ENCODE results near the gene VILL. TPM values are rescaled to one million over a fixed set of nuclear protein-coding genes. Genes with fewer than 3 reads are reported as not detected.

Gene VILL
- total and polyA plus RNA-seq, 2 of the 8 experiments (the other 6 are each of a cell fraction or from before 2014, with no cell fraction given) = 4.1 to 4.2 TPM

- H3K4me1 ChIP-seq (replicated peaks in 1 of 4; ENCODE audit: control insufficient read depth in 3 of 4, insufficient read depth in 4 of 4, low read length in 3 of 4) = no peaks in the 10 kb centered on the region
- H2BK20ac ChIP-seq (ENCODE audit: low read length) = no peak overlapping the region
- no peak overlapping the region for H3K27ac ChIP-seq (ENCODE audit: low read depth, low read length)
- H2AFZ ChIP-seq (ENCODE audit: low read length) = no peak overlapping the region
- H2AK5ac ChIP-seq (ENCODE audit: low read depth, low read length) = no peak overlapping the region
- H3K4me2 ChIP-seq (ENCODE audit: insufficient read depth in 1 of 2, low read depth in 2 of 2, low read length in 2 of 2) = no peak overlapping the region
- H3K23me2 ChIP-seq (ENCODE audit: low read depth, low read length) = no peaks in the 10 kb centered on the region; the same call in 1 of the 2 replicates
- H3K14ac ChIP-seq (ENCODE audit: insufficient read length) = no peak overlapping the region
- H3K23ac ChIP-seq (ENCODE audit: insufficient read length) = no peak overlapping the region
- H2BK15ac ChIP-seq (ENCODE audit: low read length) = no peak overlapping the region
- DNase-seq (ENCODE audit: low read depth in 1 of 2, low spot score in 2 of 2) (no peak), FAIRE-seq (no peak)
- no peak overlapping the region for H3K4ac ChIP-seq (replicated peaks; ENCODE audit: insufficient read length, low read depth, low read length)
- H3K56ac ChIP-seq (replicated peaks; ENCODE audit: insufficient read length, low read depth, low read length) = no peak overlapping the region
- H4K91ac ChIP-seq (replicated peaks; ENCODE audit: insufficient read length, low read length) = no peak overlapping the region
- no peaks in the 10 kb centered on the region for H4K20me1 ChIP-seq (replicated peaks in 1 of 2; ENCODE audit: control insufficient read depth in 1 of 2, insufficient read depth in 2 of 2, low read length in 2 of 2)
- TF ChIP-seq KDM1A (IDR thresholded peaks at IDR 0.05; ENCODE audit: borderline replicate concordance, low read length) (no peak), CHD2 (IDR thresholded peaks at IDR 0.05; ENCODE audit: low read length) (no peak), KDM4A (IDR thresholded peaks at IDR 0.05; ENCODE audit: low read depth, low read length, severe bottlenecking) (no peak)
- WGBS, 2 experiments (ENCODE audit: extremely low coverage in 1 of 2, insufficient coverage in 1 of 2, insufficient read length in 1 of 2, insufficient replicate concordance in 2 of 2, low coverage in 1 of 2, low lambda C conversion rate in 2 of 2, missing lambda C conversion rate in 1 of 2) = 87% methylated on average over 14 of the region's 14 CpGs; no CpG with 5 or more reads in 1 of the 2 experiments
- CTCF ChIA-PET (ENCODE audit: partially characterized antibody) = interaction anchor here (0.7 to 7.3 kb wide), 8 partner anchors 12 to 176 kb away, joined by 3 to 52 read pairs (median 6); no protein-coding TSS in a partner anchor
- H3K9ac ChIP-seq (replicated peaks in 1 of 4; ENCODE audit: extremely low read depth in 1 of 4, low read depth in 3 of 4, low read length in 3 of 4) = no peak overlapping the region
- H2BK120ac ChIP-seq (replicated peaks; ENCODE audit: low read depth, low read length) = no peak overlapping the region
- H3K9me3 ChIP-seq (ENCODE audit: insufficient read depth in 2 of 2, low read depth in 1 of 2, low read length in 1 of 2) = no peaks in the 10 kb centered on the region
- H3K36me3 ChIP-seq (ENCODE audit: control insufficient read depth in 2 of 4, insufficient read depth in 4 of 4, low read length in 3 of 4) = peaks cover 0 to 5% (median 1%) of the 10 kb centered on the region in 4 experiments; a peak in 5 of 8 replicates
- H3K79me1 ChIP-seq (ENCODE audit: low read depth, low read length) = no peaks in the 10 kb centered on the region
- H3K79me2 ChIP-seq (ENCODE audit: control insufficient read depth in 1 of 2, insufficient read depth in 2 of 2, low read length in 2 of 2) = no peaks in the 10 kb centered on the region
- no peaks in the 10 kb centered on the region for H3K27me3 ChIP-seq (replicated peaks in 1 of 4; ENCODE audit: control insufficient read depth in 3 of 4, extremely low read depth in 1 of 4, insufficient read depth in 3 of 4, low read length in 3 of 4)
- POLR2A ChIA-PET (ENCODE audit: partially characterized antibody) = interaction anchor here (0.7 kb wide), 1 partner anchor 282 kb away, joined by 3 read pairs; no protein-coding TSS in a partner anchor
- H3K4me3 ChIP-seq (ENCODE audit: extremely low read depth in 1 of 4, insufficient read depth in 2 of 4, low read depth in 3 of 4, low read length in 4 of 4) = no peak overlapping the region
- no peak overlapping the region for H3K18ac ChIP-seq (ENCODE audit: extremely low read depth, low read length)
- H2BK12ac ChIP-seq (ENCODE audit: low read depth, low read length) = no peak overlapping the region
- no peak overlapping the region for H2BK5ac ChIP-seq (ENCODE audit: low read depth, low read length)
- H4K5ac ChIP-seq (ENCODE audit: insufficient read length, low read depth, low read length) = no peak overlapping the region
- no peak overlapping the region; the same call in none of the 2 replicates for H4K8ac ChIP-seq (ENCODE audit: extremely low read depth, insufficient read depth, low read length)
Measured at GRCh38 chr3:37980462-37981347, 9.9 kb upstream of the VILL start.
